ENCODE results near the gene CASP2.
"Not testable (repeated sequence)": the region's sequence is repeated elsewhere in the genome, so short reads cannot be mapped to it uniquely, and the experiment has no call there.

Gene CASP2

GRCh38 chr7:143285806-143286521 is 2.2 kb upstream of the CASP2 start:
- peaks cover 22% of the 10 kb centered on the region for H3K4me1 ChIP-seq (ENCODE audit: control insufficient read depth, low read depth, low read length)

GRCh38 chr7:143286522-143286890 is 1.6 kb upstream of the CASP2 start:
- Histone ChIP-seq H3K36me3 (ENCODE audit: control insufficient read depth, low read depth, low read length) (peaks cover 13% of the 10 kb centered on the region), H3K27me3 (ENCODE audit: control insufficient read depth, insufficient read depth, low read length) (peaks cover 18% of the 10 kb centered on the region), H3K4me3 (ENCODE audit: low read length) (no peak overlapping the region), H3K27ac (ENCODE audit: low read length) (no peak overlapping the region), H3K9me3 (ENCODE audit: control insufficient read depth, low read depth, low read length) (no peaks in the 10 kb centered on the region), H3K9ac (ENCODE audit: low read length) (no peak overlapping the region), H3K4me1 (ENCODE audit: control insufficient read depth, low read depth, low read length) (peaks cover 22% of the 10 kb centered on the region)

More at GRCh38 chr7:143285806-143286521, 2.2 kb upstream of the CASP2 start:
- no peaks in the 10 kb centered on the region for H3K9me3 ChIP-seq (ENCODE audit: control insufficient read depth, low read depth, low read length)
- peaks cover 18% of the 10 kb centered on the region for H3K27me3 ChIP-seq (ENCODE audit: control insufficient read depth, insufficient read depth, low read length)
- no peak overlapping the region for H3K4me3 ChIP-seq (ENCODE audit: low read length)
- peaks cover 8% of the 10 kb centered on the region for H3K36me3 ChIP-seq (ENCODE audit: control insufficient read depth, low read depth, low read length)
- H3K9ac ChIP-seq (ENCODE audit: low read length) = no peak overlapping the region
- no peak overlapping the region for H3K27ac ChIP-seq (ENCODE audit: low read length)

GRCh38 chr7:143287339-143287934 is 714 bp upstream of the CASP2 start:
- H3K4me3 ChIP-seq (ENCODE audit: low read length) = no peak overlapping the region
- peaks cover 18% of the 10 kb centered on the region for H3K27me3 ChIP-seq (ENCODE audit: control insufficient read depth, insufficient read depth, low read length)
- H3K4me1 ChIP-seq (ENCODE audit: control insufficient read depth, low read depth, low read length) = peaks cover 22% of the 10 kb centered on the region
- no peak overlapping the region for H3K9ac ChIP-seq (ENCODE audit: low read length)
- no peaks in the 10 kb centered on the region for H3K9me3 ChIP-seq (ENCODE audit: control insufficient read depth, low read depth, low read length)
- H3K27ac ChIP-seq (ENCODE audit: low read length) = no peak overlapping the region
- H3K36me3 ChIP-seq (ENCODE audit: control insufficient read depth, low read depth, low read length) = peaks cover 23% of the 10 kb centered on the region

- Histone ChIP-seq H3K4me1 (ENCODE audit: control insufficient read depth, low read depth, low read length) (peaks cover 15% of the 10 kb centered on the region), H3K4me3 (ENCODE audit: low read length) (peak overlapping the region; percentile 86), H3K36me3 (ENCODE audit: control insufficient read depth, low read depth, low read length) (peaks cover 35% of the 10 kb centered on the region), H3K27ac (ENCODE audit: low read length) (peak overlapping the region; percentile 49), H3K27me3 (ENCODE audit: control insufficient read depth, insufficient read depth, low read length) (peaks cover 18% of the 10 kb centered on the region), H3K9ac (ENCODE audit: low read length) (peak overlapping the region; percentile 95), H3K9me3 (ENCODE audit: control insufficient read depth, low read depth, low read length) (no peaks in the 10 kb centered on the region)
Measured at GRCh38 chr7:143288836-143289235, 685 bp downstream of the CASP2 start.

- Histone ChIP-seq H3K27ac (ENCODE audit: low read length) (no peak overlapping the region), H3K36me3 (ENCODE audit: control insufficient read depth, low read depth, low read length) (peaks cover 41% of the 10 kb centered on the region), H3K27me3 (ENCODE audit: control insufficient read depth, insufficient read depth, low read length) (peaks cover 18% of the 10 kb centered on the region), H3K9me3 (ENCODE audit: control insufficient read depth, low read depth, low read length) (no peaks in the 10 kb centered on the region), H3K4me3 (ENCODE audit: low read length) (peak overlapping the region; percentile 86), H3K4me1 (ENCODE audit: control insufficient read depth, low read depth, low read length) (peaks cover 11% of the 10 kb centered on the region), H3K9ac (ENCODE audit: low read length) (peak overlapping the region; percentile 95)
Measured at GRCh38 chr7:143289421-143289820, 1.3 kb downstream of the CASP2 start.

DNA sequence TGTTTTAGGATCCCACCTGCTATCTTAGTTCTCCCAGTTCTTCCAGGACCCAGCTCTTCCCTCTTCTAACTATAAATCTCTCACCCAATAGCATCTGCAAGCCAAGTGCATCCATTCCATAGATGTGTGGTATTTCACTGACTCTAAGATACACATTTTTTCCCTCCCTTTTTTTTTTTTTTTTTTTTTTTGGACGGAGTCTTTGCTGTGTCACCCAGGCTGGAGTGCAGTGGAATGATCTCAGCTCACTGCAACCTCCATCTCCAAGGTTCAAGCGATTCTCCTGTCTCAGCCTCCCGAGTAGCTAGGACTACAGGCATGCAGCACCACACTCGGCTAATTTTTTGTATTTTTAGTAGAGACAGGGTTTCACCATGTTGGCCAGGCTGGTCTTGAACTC is 1.7 kb downstream of the CASP2 start:
- not testable (repeated sequence) for H3K4me1 ChIP-seq (ENCODE audit: control insufficient read depth, low read depth, low read length); H3K9me3 ChIP-seq (ENCODE audit: control insufficient read depth, low read depth, low read length); H3K27ac ChIP-seq (ENCODE audit: low read length)
- H3K36me3 ChIP-seq (ENCODE audit: control insufficient read depth, low read depth, low read length) = peaks cover 45% of the 10 kb centered on the region
- H3K27me3 ChIP-seq (ENCODE audit: control insufficient read depth, insufficient read depth, low read length) = peaks cover 18% of the 10 kb centered on the region
- peak overlapping the region; percentile 86 for H3K4me3 ChIP-seq (ENCODE audit: low read length)
- H3K9ac ChIP-seq (ENCODE audit: low read length) = peak overlapping the region; percentile 95

- peaks cover 49% of the 10 kb centered on the region for H3K36me3 ChIP-seq (ENCODE audit: control insufficient read depth, low read depth, low read length)
- H3K4me1 ChIP-seq (ENCODE audit: control insufficient read depth, low read depth, low read length) = peaks cover 6% of the 10 kb centered on the region
- H3K4me3 ChIP-seq (ENCODE audit: low read length) = no peak overlapping the region
- H3K27ac ChIP-seq (ENCODE audit: low read length) = no peak overlapping the region
- H3K27me3 ChIP-seq (ENCODE audit: control insufficient read depth, insufficient read depth, low read length) = peaks cover 18% of the 10 kb centered on the region
- no peaks in the 10 kb centered on the region for H3K9me3 ChIP-seq (ENCODE audit: control insufficient read depth, low read depth, low read length)
- no peak overlapping the region for H3K9ac ChIP-seq (ENCODE audit: low read length)
Measured at GRCh38 chr7:143290293-143290692, 2.1 kb downstream of the CASP2 start.

- H3K4me1 ChIP-seq (ENCODE audit: control insufficient read depth, low read depth, low read length) = peaks cover 6% of the 10 kb centered on the region
- H3K36me3 ChIP-seq (ENCODE audit: control insufficient read depth, low read depth, low read length) = peaks cover 71% of the 10 kb centered on the region
- H3K4me3 ChIP-seq (ENCODE audit: low read length) = no peak overlapping the region
Measured at GRCh38 chr7:143292876-143293275, 4.7 kb downstream of the CASP2 start.

GRCh38 chr7:143295870-143296269 is 7.7 kb downstream of the CASP2 start:
- Histone ChIP-seq H3K36me3 (ENCODE audit: control insufficient read depth, low read depth, low read length) (peaks cover 85% of the 10 kb centered on the region), H3K27me3 (ENCODE audit: control insufficient read depth, insufficient read depth, low read length) (no peaks in the 10 kb centered on the region), H3K9ac (ENCODE audit: low read length) (no peak overlapping the region), H3K4me3 (ENCODE audit: low read length) (no peak overlapping the region), H3K9me3 (ENCODE audit: control insufficient read depth, low read depth, low read length) (no peaks in the 10 kb centered on the region), H3K4me1 (ENCODE audit: control insufficient read depth, low read depth, low read length) (no peaks in the 10 kb centered on the region), H3K27ac (ENCODE audit: low read length) (no peak overlapping the region)

More at GRCh38 chr7:143292876-143293275, 4.7 kb downstream of the CASP2 start:
- Histone ChIP-seq H3K9ac (ENCODE audit: low read length) (no peak overlapping the region), H3K9me3 (ENCODE audit: control insufficient read depth, low read depth, low read length) (no peaks in the 10 kb centered on the region), H3K27me3 (ENCODE audit: control insufficient read depth, insufficient read depth, low read length) (no peaks in the 10 kb centered on the region), H3K27ac (ENCODE audit: low read length) (no peak overlapping the region)

GRCh38 chr7:143296686-143297085 is 8.5 kb downstream of the CASP2 start:
- H3K4me1 ChIP-seq (ENCODE audit: control insufficient read depth, low read depth, low read length) = no peaks in the 10 kb centered on the region
- no peak overlapping the region for H3K4me3 ChIP-seq (ENCODE audit: low read length)
- H3K27ac ChIP-seq (ENCODE audit: low read length) = no peak overlapping the region
- H3K27me3 ChIP-seq (ENCODE audit: control insufficient read depth, insufficient read depth, low read length) = no peaks in the 10 kb centered on the region
- H3K9me3 ChIP-seq (ENCODE audit: control insufficient read depth, low read depth, low read length) = no peaks in the 10 kb centered on the region
- H3K36me3 ChIP-seq (ENCODE audit: control insufficient read depth, low read depth, low read length) = peaks cover 85% of the 10 kb centered on the region
- no peak overlapping the region for H3K9ac ChIP-seq (ENCODE audit: low read length)

- H3K9ac ChIP-seq (ENCODE audit: low read length) = no peak overlapping the region
- no peaks in the 10 kb centered on the region for H3K4me1 ChIP-seq (ENCODE audit: control insufficient read depth, low read depth, low read length)
- no peak overlapping the region for H3K4me3 ChIP-seq (ENCODE audit: low read length)
- H3K27me3 ChIP-seq (ENCODE audit: control insufficient read depth, insufficient read depth, low read length) = no peaks in the 10 kb centered on the region
- no peak overlapping the region for H3K27ac ChIP-seq (ENCODE audit: low read length)
- no peaks in the 10 kb centered on the region for H3K9me3 ChIP-seq (ENCODE audit: control insufficient read depth, low read depth, low read length)
- peaks cover 82% of the 10 kb centered on the region for H3K36me3 ChIP-seq (ENCODE audit: control insufficient read depth, low read depth, low read length)
Measured at GRCh38 chr7:143299346-143299745, 11.2 kb downstream of the CASP2 start.

- Histone ChIP-seq H3K9ac (ENCODE audit: low read length) (no peak overlapping the region), H3K4me3 (ENCODE audit: low read length) (no peak overlapping the region), H3K36me3 (ENCODE audit: control insufficient read depth, low read depth, low read length) (peaks cover 82% of the 10 kb centered on the region), H3K4me1 (ENCODE audit: control insufficient read depth, low read depth, low read length) (no peaks in the 10 kb centered on the region), H3K27ac (ENCODE audit: low read length) (no peak overlapping the region), H3K9me3 (ENCODE audit: control insufficient read depth, low read depth, low read length) (no peaks in the 10 kb centered on the region), H3K27me3 (ENCODE audit: control insufficient read depth, insufficient read depth, low read length) (no peaks in the 10 kb centered on the region)
Measured at GRCh38 chr7:143299840-143300239, 11.7 kb downstream of the CASP2 start.

Measured in iPS-18a (cell line).